NCI-H1694 treated with DMSO at 0.1 percent for 48 hours (cell line): Measurements from ENCODE around the gene GPR33.
"Not testable (repeated sequence)": the region's sequence is repeated elsewhere in the genome, so short reads cannot be mapped to it uniquely, and the experiment has no call there.

Experiments
- DNase-seq: peaks from one replicate; lab custom pipeline; 2025; lab: John Stamatoyannopoulos, UW

GPR33 gene

GRCh38 chr14:31461545-31461944 lies 26.3 kb downstream of the GPR33 start:
- DNase-seq: no peak

- no peak for DNase-seq
These were observed 29.9 kb downstream of the GPR33 start for GRCh38 chr14:31457665-31458659.

GRCh38 chr14:31456841-31457664 lies 30.8 kb downstream of the GPR33 start, which contains the start of gene DTD2:
DTD2 (minus strand) TSS chr14:31457506; CDS start chr14:31457393, 113 bp downstream.
- DNase-seq: peak; percentile 86

- peak; percentile 52 for DNase-seq
These were observed 37.7 kb downstream of the GPR33 start for GRCh38 chr14:31449971-31450610.

GRCh38 chr14:31449136-31449535 lies 38.7 kb downstream of the GPR33 start:
- DNase-seq: no peak

- no peak for DNase-seq
These were observed 42.1 kb downstream of the GPR33 start for GRCh38 chr14:31445703-31446102.

GRCh38 chr14:31442284-31442683 lies 45.6 kb downstream of the GPR33 start:
- no peak for DNase-seq

- DNase-seq: no peak
These were observed 46.3 kb downstream of the GPR33 start for GRCh38 chr14:31441273-31442111.

- DNase-seq: no peak
These were observed 47.6 kb downstream of the GPR33 start for GRCh38 chr14:31440280-31440679.

- DNase-seq: no peak
These were observed 48.3 kb downstream of the GPR33 start for GRCh38 chr14:31439561-31439960.

GRCh38 chr14:31437045-31437691 lies 50.7 kb downstream of the GPR33 start:
- not testable (repeated sequence) for DNase-seq

GRCh38 chr14:31435276-31435675 lies 52.6 kb downstream of the GPR33 start:
- DNase-seq: no peak
